H1 (cell line): ENCODE measurements around the gene P2RX2. TPM values are rescaled to one million over a fixed set of nuclear protein-coding genes. Genes with fewer than 3 reads are reported as not detected.

Experiments used
- CTCF ChIA-PET: fragments of 300-600 bp; sonication (Branson Sonifier 250); formaldehyde crosslinking; loops from one replicate; lab custom pipeline; 2021; ENCODE audit not compliant: partially characterized antibody; lab: Charles Lee
- POLR2A ChIA-PET: fragments of 300-600 bp; sonication (Branson Sonifier 250); formaldehyde crosslinking; loops from one replicate; lab custom pipeline; 2021; ENCODE audit warnings: inconsistent platforms; ENCODE audit not compliant: partially characterized antibody; lab: Charles Lee
- DNase-seq, 2 experiments: peaks; one replicate each; pipeline versions ENCODE4 v3.0.0 to v3.0.0-alpha.2; 2010 to 2022; ENCODE audit warnings: low spot score in 2 of 2, low read depth in 1 of 2, mixed read lengths in 1 of 2
- FAIRE-seq: peaks from 2 replicates; lab custom pipeline; 2011; peaks lifted over from hg19 to GRCh38; lab: Jason Lieb, UNC
- H2AFZ ChIP-seq: 2 replicates; pipeline ENCODE4 v1.8.1; 2012; ENCODE audit warnings: low read length, inconsistent platforms
- H2AK5ac ChIP-seq: 2 replicates; pipeline ENCODE4 v1.6.1; 2013; ENCODE audit warnings: low read depth, low read length
- H2BK120ac ChIP-seq: replicated peaks from 2 replicates; pipeline ENCODE3; 2013; ENCODE audit warnings: low read depth, low read length, inconsistent platforms
- H2BK12ac ChIP-seq: 2 replicates; pipeline ENCODE4 v1.6.1; 2013; ENCODE audit warnings: low read depth, low read length
- H2BK15ac ChIP-seq: 2 replicates; pipeline ENCODE4 v1.6.1; 2013; ENCODE audit warnings: low read length
- H2BK20ac ChIP-seq: 2 replicates; pipeline ENCODE4 v1.6.1; 2013; ENCODE audit warnings: low read length
- H2BK5ac ChIP-seq: 2 replicates; pipeline ENCODE4 v1.6.1; 2013; ENCODE audit warnings: low read depth, low read length
- H3K14ac ChIP-seq: 2 replicates; pipeline ENCODE4 v1.6.1; 2013; ENCODE audit warnings: inconsistent platforms; ENCODE audit not compliant: insufficient read length
- H3K18ac ChIP-seq: 2 replicates; pipeline ENCODE4 v1.6.1; 2013; ENCODE audit warnings: low read length; ENCODE audit errors: extremely low read depth
- H3K23ac ChIP-seq: 2 replicates; pipeline ENCODE4 v1.6.1; 2013; ENCODE audit warnings: inconsistent platforms; ENCODE audit not compliant: insufficient read length
- H3K23me2 ChIP-seq: 2 replicates; pipeline ENCODE4 v1.6.1; 2013; ENCODE audit warnings: low read depth, low read length
- H3K27ac ChIP-seq: 2 replicates; pipeline ENCODE4 v1.6.1; 2011; ENCODE audit warnings: low read depth, low read length, inconsistent platforms
- H3K27me3 ChIP-seq, 4 experiments: replicated peaks in 1 of 4; 1 replicate in 1 of 4; 2 replicates in 3 of 4; pipeline versions ENCODE4 v1.6.1 to v1.8.1; 2011 to 2013; ENCODE audit warnings: low read length in 3 of 4, mild to moderate bottlenecking in 3 of 4, inconsistent platforms in 2 of 4, mixed read lengths in 2 of 4, moderate library complexity in 1 of 4; ENCODE audit not compliant: control insufficient read depth in 3 of 4, insufficient read depth in 3 of 4; ENCODE audit errors: extremely low read depth in 1 of 4
- H3K36me3 ChIP-seq, 4 experiments: 2 replicates each; pipeline versions ENCODE4 v1.6.1 to v1.8.1; 2011 to 2013; ENCODE audit warnings: mild to moderate bottlenecking in 4 of 4, low read length in 3 of 4, moderate library complexity in 2 of 4, control low read depth in 1 of 4, inconsistent platforms in 1 of 4; ENCODE audit not compliant: insufficient read depth in 4 of 4, control insufficient read depth in 2 of 4
- H3K4ac ChIP-seq: replicated peaks from 2 replicates; pipeline ENCODE3; 2013; ENCODE audit warnings: low read length, low read depth, mixed read lengths, inconsistent platforms; ENCODE audit not compliant: insufficient read length
- H3K4me1 ChIP-seq, 4 experiments: replicated peaks in 1 of 4; 1 replicate in 1 of 4; 2 replicates in 3 of 4; pipeline versions ENCODE4 v1.6.1 to v1.8.1; 2011 to 2013; ENCODE audit warnings: low read length in 3 of 4, inconsistent platforms in 2 of 4, mixed read lengths in 1 of 4; ENCODE audit not compliant: insufficient read depth in 4 of 4, control insufficient read depth in 3 of 4
- H3K4me2 ChIP-seq, 2 experiments: 2 replicates each; pipeline versions ENCODE4 v1.6.1 to v1.8.1; 2011 to 2013; ENCODE audit warnings: low read depth in 2 of 2, low read length in 2 of 2, control low read depth in 1 of 2, inconsistent platforms in 1 of 2, mild to moderate bottlenecking in 1 of 2; ENCODE audit not compliant: insufficient read depth in 1 of 2
- H3K4me3 ChIP-seq, 4 experiments: fragments of 200-600, 300-600 bp in 1 of 4; sonication (generic), shearing (Covaris generic), sonication (Bioruptor Twin) in 1 of 4; 2 replicates each; pipeline versions ENCODE4 v1.5.1 to v1.8.1; 2011 to 2016; ENCODE audit warnings: low read length in 4 of 4, low read depth in 3 of 4, control low read depth in 2 of 4, inconsistent platforms in 2 of 4, mild to moderate bottlenecking in 2 of 4, mixed read lengths in 1 of 4, moderate library complexity in 1 of 4; ENCODE audit not compliant: insufficient read depth in 2 of 4; ENCODE audit errors: extremely low read depth in 1 of 4
- H3K56ac ChIP-seq: replicated peaks from 2 replicates; pipeline ENCODE3; 2013; ENCODE audit warnings: low read depth, mild to moderate bottlenecking, mixed read lengths, low read length, inconsistent platforms; ENCODE audit not compliant: insufficient read length
- H3K79me1 ChIP-seq: 2 replicates; pipeline ENCODE4 v1.6.1; 2013; ENCODE audit warnings: low read depth, low read length, control low read depth
- H3K79me2 ChIP-seq, 2 experiments: 2 replicates each; pipeline versions ENCODE4 v1.6.1 to v1.8.1; 2012 to 2013; ENCODE audit warnings: low read length in 2 of 2, mild to moderate bottlenecking in 2 of 2, inconsistent platforms in 1 of 2; ENCODE audit not compliant: insufficient read depth in 2 of 2, control insufficient read depth in 1 of 2
- H3K9ac ChIP-seq, 4 experiments: replicated peaks in 1 of 4; 1 replicate in 1 of 4; 2 replicates in 3 of 4; pipeline versions ENCODE4 v1.6.1 to v1.8.1; 2011 to 2013; ENCODE audit warnings: low read depth in 3 of 4, low read length in 3 of 4, control low read depth in 2 of 4, mild to moderate bottlenecking in 2 of 4, moderate library complexity in 2 of 4, inconsistent platforms in 1 of 4; ENCODE audit errors: extremely low read depth in 1 of 4
- H3K9me3 ChIP-seq, 2 experiments: 2 replicates each; pipeline versions ENCODE4 v1.6.1 to v1.8.1; 2012 to 2013; ENCODE audit warnings: mild to moderate bottlenecking in 2 of 2, moderate library complexity in 2 of 2, control low read depth in 1 of 2, inconsistent platforms in 1 of 2, low read depth in 1 of 2, low read length in 1 of 2, mixed read lengths in 1 of 2; ENCODE audit not compliant: insufficient read depth in 2 of 2
- H4K20me1 ChIP-seq, 2 experiments: replicated peaks in 1 of 2; 2 replicates each; pipeline versions ENCODE3 to v1.8.1; 2011 to 2013; ENCODE audit warnings: inconsistent platforms in 2 of 2, low read length in 2 of 2, mild to moderate bottlenecking in 1 of 2; ENCODE audit not compliant: insufficient read depth in 2 of 2, control insufficient read depth in 1 of 2
- H4K5ac ChIP-seq: 2 replicates; pipeline ENCODE4 v1.6.1; 2013; ENCODE audit warnings: low read length, low read depth, mixed read lengths, inconsistent platforms; ENCODE audit not compliant: insufficient read length
- H4K8ac ChIP-seq: 2 replicates; pipeline ENCODE4 v1.8.0; 2013; ENCODE audit warnings: mild to moderate bottlenecking, moderate library complexity, low read length, inconsistent platforms; ENCODE audit not compliant: insufficient read depth; ENCODE audit errors: extremely low read depth
- H4K91ac ChIP-seq: replicated peaks from 2 replicates; pipeline ENCODE3; 2013; ENCODE audit warnings: low read length, mixed read lengths, inconsistent platforms; ENCODE audit not compliant: insufficient read length
- ASH2L ChIP-seq: fragments of 200-600, 300-600 bp; sonication (generic); IDR thresholded peaks from one replicate; pipeline ENCODE4 v1.7.1; 2017; ENCODE audit warnings: low read length
- CBX8 ChIP-seq: fragments of 300-800, 300-1000 bp; sonication (generic); IDR thresholded peaks from 2 replicates; pipeline ENCODE4 v1.7.1; 2016; ENCODE audit warnings: low read depth, low read length, borderline replicate concordance
- CHD2 ChIP-seq: IDR thresholded peaks from 2 replicates; pipeline ENCODE4 v1.6.1; 2012; ENCODE audit warnings: low read length, improper control_type of control experiment
- CREB1 ChIP-seq: IDR thresholded peaks from 2 replicates; pipeline ENCODE4 v1.6.1; 2012; ENCODE audit warnings: inconsistent platforms
- EP300 ChIP-seq, 2 experiments: IDR thresholded peaks; 1 replicate in 1 of 2; 2 replicates in 1 of 2; pipeline ENCODE4 v1.6.1; 2011 to 2012; ENCODE audit warnings: low read depth in 2 of 2, low read length in 2 of 2, mild to moderate bottlenecking in 2 of 2, borderline replicate concordance in 1 of 2, inconsistent platforms in 1 of 2, moderate library complexity in 1 of 2
- FOSL1 ChIP-seq: IDR thresholded peaks from 2 replicates; pipeline ENCODE4 v1.6.1; 2011; ENCODE audit warnings: mild to moderate bottlenecking, low read depth, low read length, moderate library complexity; ENCODE audit not compliant: insufficient read depth
- HDAC6 ChIP-seq: IDR thresholded peaks from one replicate; pipeline ENCODE4 v1.7.1; 2012; ENCODE audit warnings: low read depth, mild to moderate bottlenecking, inconsistent platforms, low read length, moderate library complexity
- SIRT6 ChIP-seq: IDR thresholded peaks from one replicate; pipeline ENCODE4 v1.7.1; 2012; ENCODE audit warnings: low read length, inconsistent platforms
- SUZ12 ChIP-seq: fragments of 200-600 bp; sonication (generic); IDR thresholded peaks from 2 replicates; pipeline ENCODE4 v1.6.1; 2012; ENCODE audit warnings: mild to moderate bottlenecking, inconsistent platforms, low read length, moderate library complexity, mixed read lengths
- TAF1 ChIP-seq: IDR thresholded peaks from 2 replicates; pipeline ENCODE4 v1.6.1; 2011; ENCODE audit warnings: mild to moderate bottlenecking, low read depth, low read length
- TEAD4 ChIP-seq: IDR thresholded peaks from 2 replicates; pipeline ENCODE4 v1.6.1; 2012; ENCODE audit warnings: low read depth, low read length, inconsistent platforms, mixed read lengths
- ZNF274 ChIP-seq: IDR thresholded peaks from 2 replicates; pipeline ENCODE4 v1.7.0; 2012; ENCODE audit warnings: low read length, borderline replicate concordance; ENCODE audit errors: extremely low read depth
- WGBS, 2 experiments: shearing (Covaris generic) in 1 of 2; methylation state at CpG; one replicate each; pipeline versions ENCODE4 v1.1.6 to v1.1.7; 2013 to 2015; ENCODE audit warnings: low lambda C conversion rate in 2 of 2, mixed read lengths in 2 of 2, inconsistent platforms in 1 of 2, low coverage in 1 of 2, missing lambda C conversion rate in 1 of 2; ENCODE audit not compliant: insufficient replicate concordance in 2 of 2, insufficient coverage in 1 of 2, insufficient read length in 1 of 2; ENCODE audit errors: extremely low coverage in 1 of 2, missing lambda C conversion rate in 1 of 2; 5-methylcytosine and 5-hydroxymethylcytosine counted together
- polyA plus RNA-seq, 7 experiments: library from polyadenylated mRNA; depleted of rRNA in 3 of 7; stranded (reverse) in 5 of 7; unstranded in 2 of 7; fragments of >200 nt in 5 of 7; fragments of 200-250 nt in 2 of 7; gene quantifications; 1 replicate in 5 of 7; 2 replicates in 1 of 7; 4 replicates in 1 of 7; pipeline versions ENCODE4 v1.2.1 to v1.2.3, GENCODE V29; 2011 to 2013; ENCODE audit warnings: missing spikeins in 2 of 7, mixed read lengths in 2 of 7
- total RNA-seq: library from RNA; stranded (reverse); fragmentation: NEBNext Ultra II Directional; extraction: Animal tissue kit (Norgen Biotek cat#: 25700); gene quantifications from 2 replicates; pipeline ENCODE4 v1.2.1, GENCODE V29; 2021
- TF ChIP-seq, protein P1 (sequence below): IDR thresholded peaks from 2 replicates; pipeline ENCODE4 v1.6.1; 2011; ENCODE audit warnings: low read depth, mild to moderate bottlenecking, low read length; ENCODE audit not compliant: insufficient read depth

Gene P2RX2
- total and polyA plus RNA-seq, 2 of the 8 experiments (the other 6 are each of a cell fraction or from before 2014, with no cell fraction given) = 0.84 to 2.2 TPM

DNA sequence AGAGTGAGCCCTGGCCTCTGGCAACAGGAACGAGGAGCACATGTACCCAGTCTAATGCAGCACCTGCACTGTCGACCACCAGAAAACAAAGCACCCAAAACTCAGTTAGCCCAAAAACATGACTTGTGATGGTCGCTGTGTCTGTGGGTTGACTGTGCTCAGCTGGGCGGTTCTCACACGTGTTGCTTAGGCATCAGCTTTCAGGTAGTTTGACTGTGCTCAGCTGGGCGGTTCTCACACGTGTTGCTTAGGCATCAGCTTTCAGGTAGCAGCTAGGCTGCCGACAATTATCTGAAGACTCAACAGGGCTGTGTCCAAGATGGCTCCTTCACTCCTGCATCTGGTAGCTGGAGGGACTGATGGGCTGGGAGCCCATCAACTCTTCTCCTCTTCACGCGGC, 7.0 kb upstream of the P2RX2 start:
- H2AFZ ChIP-seq = no peak overlapping the region
- no peaks in the 10 kb centered on the region for H3K36me3 ChIP-seq
- WGBS, 2 experiments = 84% methylated on average over 10 of the region's 10 CpGs; no CpG with 5 or more reads in 1 of the 2 experiments
- no peak for DNase-seq
- no peak overlapping the region for H3K4ac ChIP-seq
- no peak overlapping the region for H2AK5ac ChIP-seq
- no peak overlapping the region for H4K91ac ChIP-seq
- H3K4me1 ChIP-seq = no peaks in the 10 kb centered on the region
- no peak overlapping the region for H2BK120ac ChIP-seq
- no peak overlapping the region for H3K56ac ChIP-seq
- no peak overlapping the region for H3K14ac ChIP-seq
- ChIA-PET POLR2A (no interaction called here), CTCF (interaction anchor here (0.7 to 4.2 kb wide), 4 partner anchors 11 to 198 kb away, joined by 3 to 43 read pairs (median 3); no protein-coding TSS in a partner anchor)
- H3K4me2 ChIP-seq = no peak overlapping the region
- FAIRE-seq = no peak
- no peak overlapping the region for H3K18ac ChIP-seq
- no peak overlapping the region for H4K5ac ChIP-seq
- peaks cover 0 to 2% of the 10 kb centered on the region in 2 experiments for H4K20me1 ChIP-seq
- no peak overlapping the region for H3K27ac ChIP-seq
- no peak overlapping the region for H3K9ac ChIP-seq
- no peak overlapping the region for H4K8ac ChIP-seq
- H3K9me3 ChIP-seq = peaks cover 9 to 23% of the 10 kb centered on the region in 2 experiments; a peak in 3 of 4 replicates
- no peaks in the 10 kb centered on the region for H3K79me2 ChIP-seq
- no peaks in the 10 kb centered on the region for H3K23me2 ChIP-seq
- no peak overlapping the region for H2BK20ac ChIP-seq
- H2BK5ac ChIP-seq = no peak overlapping the region
- peaks cover 28 to 84% (median 65%) of the 10 kb centered on the region in 4 experiments for H3K27me3 ChIP-seq
- no peak overlapping the region for H3K4me3 ChIP-seq
- H2BK12ac ChIP-seq = no peak overlapping the region
- H3K23ac ChIP-seq = no peak overlapping the region
- H2BK15ac ChIP-seq = 0 out of 2 replicates have a peak overlapping the region, but pooled peaks have one; percentile 13
- H3K79me1 ChIP-seq = no peaks in the 10 kb centered on the region
- no peak for TF ChIP-seq HDAC6
- TF ChIP-seq CREB1 = no peak
- TF ChIP-seq SIRT6 = no peak
- TF ChIP-seq, protein P1, sequence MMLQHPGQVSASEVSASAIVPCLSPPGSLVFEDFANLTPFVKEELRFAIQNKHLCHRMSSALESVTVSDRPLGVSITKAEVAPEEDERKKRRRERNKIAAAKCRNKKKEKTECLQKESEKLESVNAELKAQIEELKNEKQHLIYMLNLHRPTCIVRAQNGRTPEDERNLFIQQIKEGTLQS = no peak
- no peak for TF ChIP-seq TAF1
- no peak for TF ChIP-seq EP300 (IDR thresholded peaks at IDR 0.05; ENCODE audit: borderline replicate concordance in 1 of 2, low read depth in 2 of 2, low read length in 2 of 2)
- TF ChIP-seq CHD2 = no peak
- TF ChIP-seq SUZ12 = no peak
- no peak for TF ChIP-seq TEAD4
- no peak for TF ChIP-seq CBX8
- no peak for TF ChIP-seq ZNF274
- no peak for TF ChIP-seq ASH2L
- TF ChIP-seq FOSL1 = no peak
